Body of pancreas (tissue), 4 donors: Measurements from ENCODE around the gene GAP43.

Experiments
- CTCF ChIP-seq, 7 experiments: fragments of 450-650 bp in 4 of 7; fragments of 200-600 bp in 3 of 7; sonication (generic) in 3 of 7; IDR thresholded peaks; one replicate each; pipeline ENCODE4 v1.5.1; 2016 to 2019; ENCODE audit warnings: antibody characterized with exemption in 7 of 7
- POLR2A ChIP-seq, 3 donors: fragments of 450-650 bp; IDR thresholded peaks; one replicate each; pipeline ENCODE4 v1.6.1; 2016; ENCODE audit warnings: antibody characterized with exemption in 3 of 3, mild to moderate bottlenecking in 2 of 3

GRCh38 chr3:115663414-115663813 is 40.1 kb downstream of the GAP43 start:
- TF ChIP-seq CTCF (IDR thresholded peaks at IDR 0.05) (no peak), POLR2A (IDR thresholded peaks at IDR 0.05) (no peak)
